DOHH2 (cell line): Measurements from ENCODE around the gene TKT.

Source experiments
- H3F3A ChIP-seq: fragments of 200-600 bp; sonication (generic), shearing (Covaris generic); 2 replicates; pipeline ENCODE4 v1.6.0; 2016; ENCODE audit warnings: antibody characterized with exemption, mild to moderate bottlenecking; ENCODE audit not compliant: control insufficient read depth, insufficient read depth
- H3K27ac ChIP-seq: fragments of 200-600 bp; sonication (generic); 2 replicates; pipeline ENCODE4 v1.5.1; 2014; ENCODE audit warnings: low read depth, mild to moderate bottlenecking, low read length, moderate library complexity
- H3K27me3 ChIP-seq: fragments of 200-600 bp; sonication (generic); 2 replicates; pipeline ENCODE4 v1.6.1; 2014; ENCODE audit warnings: mild to moderate bottlenecking, low read length, mixed read lengths; ENCODE audit not compliant: control insufficient read depth
- H3K36me3 ChIP-seq: fragments of 200-600 bp; sonication (generic); 2 replicates; pipeline ENCODE4 v1.6.1; 2014; ENCODE audit warnings: mild to moderate bottlenecking, low read length, moderate library complexity, mixed read lengths; ENCODE audit not compliant: control insufficient read depth
- H3K4me1 ChIP-seq: fragments of 200-600 bp; sonication (generic); 2 replicates; pipeline ENCODE4 v1.6.1; 2014; ENCODE audit warnings: mild to moderate bottlenecking, low read length, mixed read lengths; ENCODE audit not compliant: control insufficient read depth
- H3K4me2 ChIP-seq: fragments of 200-600 bp; sonication (generic); 2 replicates; pipeline ENCODE4 v1.6.0; 2014; ENCODE audit warnings: mild to moderate bottlenecking, low read length, moderate library complexity
- H3K4me3 ChIP-seq: fragments of 200-600 bp; sonication (generic); 2 replicates; pipeline ENCODE4 v1.5.1; 2014; ENCODE audit warnings: mild to moderate bottlenecking, low read length, mixed read lengths
- H3K79me2 ChIP-seq: fragments of 200-600 bp; sonication (generic); 2 replicates; pipeline ENCODE4 v1.6.1; 2014; ENCODE audit warnings: mild to moderate bottlenecking, low read length, mixed read lengths; ENCODE audit not compliant: control insufficient read depth
- H3K9me2 ChIP-seq: fragments of 200-600 bp; sonication (generic); replicated peaks from 2 replicates; pipeline ENCODE4 v1.6.1; 2014; ENCODE audit warnings: mild to moderate bottlenecking, low read length, mixed read lengths; ENCODE audit not compliant: control insufficient read depth
- H3K9me3 ChIP-seq: fragments of 200-600 bp; sonication (generic); 2 replicates; pipeline ENCODE4 v1.6.1; 2014; ENCODE audit warnings: antibody characterized with exemption, low read length, mixed read lengths; ENCODE audit not compliant: control insufficient read depth, insufficient read depth
- H4K20me1 ChIP-seq: fragments of 200-600 bp; sonication (generic); 2 replicates; pipeline ENCODE4 v1.6.0; 2014; ENCODE audit warnings: low read depth, mild to moderate bottlenecking, antibody characterized with exemption, low read length, moderate library complexity; ENCODE audit not compliant: control insufficient read depth, insufficient read depth
- EZH2phosphoT487 ChIP-seq: fragments of 200-600 bp; sonication (generic); IDR thresholded peaks from 2 replicates; pipeline ENCODE4 v1.6.1; 2017; ENCODE audit warnings: borderline replicate concordance, mild to moderate bottlenecking, antibody characterized with exemption, low read length, moderate library complexity, mixed read lengths
- TF ChIP-seq, protein P1 (sequence below): fragments of 200-600 bp; sonication (generic); IDR thresholded peaks from one replicate; pipeline ENCODE4 v1.5.1; 2014; ENCODE audit warnings: antibody characterized with exemption, mild to moderate bottlenecking, low read depth, low read length; ENCODE audit not compliant: poor library complexity, severe bottlenecking

TKT gene

DNA sequence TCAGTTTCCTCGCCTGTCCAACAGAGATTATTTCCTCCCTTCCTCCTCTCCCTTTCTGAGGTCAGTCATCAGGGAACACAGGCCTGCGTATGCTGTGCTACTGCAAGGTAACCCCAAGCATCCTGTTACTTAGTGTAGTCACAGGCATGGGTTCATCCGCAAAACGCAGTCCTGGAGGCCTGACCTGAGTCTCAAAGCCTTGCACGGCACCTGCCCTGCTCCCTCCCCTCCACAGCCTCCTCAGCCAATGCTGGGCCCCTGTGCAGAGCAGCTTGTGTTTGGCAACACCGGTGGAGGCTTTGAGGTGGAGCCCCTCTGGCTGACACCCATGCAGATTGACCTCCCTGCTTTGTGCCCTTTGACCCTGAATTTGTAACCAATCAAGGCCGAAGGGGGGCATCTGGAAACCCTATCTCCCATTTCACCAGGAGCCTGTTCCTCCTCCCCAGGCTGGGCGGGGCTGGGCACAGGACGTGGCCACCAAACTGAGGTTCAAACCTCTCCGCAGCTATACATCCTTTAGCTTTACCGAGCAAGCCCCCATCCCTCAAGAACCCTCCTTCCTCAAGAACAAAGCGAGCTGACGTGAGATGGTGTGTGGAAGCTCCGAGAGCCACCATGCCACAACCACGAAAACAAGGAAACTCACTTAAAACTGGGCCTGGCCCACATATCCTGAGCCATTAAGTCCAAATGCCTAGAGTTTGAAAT is 21.5 kb downstream of the TKT start:
- no peak overlapping the region for H3K4me3 ChIP-seq
- H3K4me1 ChIP-seq = no peaks in the 10 kb centered on the region
- H3K27me3 ChIP-seq = no peaks in the 10 kb centered on the region
- H3K36me3 ChIP-seq = peaks cover 93% of the 10 kb centered on the region
- no peaks in the 10 kb centered on the region for H3K9me3 ChIP-seq
- H3K4me2 ChIP-seq = no peak overlapping the region
- 0 out of 2 replicates have a peak, but pooled peaks cover 3% of the 10 kb centered on the region for H4K20me1 ChIP-seq
- no peak overlapping the region for H3K27ac ChIP-seq
- no peaks in the 10 kb centered on the region for H3K9me2 ChIP-seq
- H3F3A ChIP-seq = 0 out of 2 replicates have a peak, but pooled peaks cover 12% of the 10 kb centered on the region
- H3K79me2 ChIP-seq = no peaks in the 10 kb centered on the region; the same call in 1 of the 2 replicates
- TF ChIP-seq, protein P1, sequence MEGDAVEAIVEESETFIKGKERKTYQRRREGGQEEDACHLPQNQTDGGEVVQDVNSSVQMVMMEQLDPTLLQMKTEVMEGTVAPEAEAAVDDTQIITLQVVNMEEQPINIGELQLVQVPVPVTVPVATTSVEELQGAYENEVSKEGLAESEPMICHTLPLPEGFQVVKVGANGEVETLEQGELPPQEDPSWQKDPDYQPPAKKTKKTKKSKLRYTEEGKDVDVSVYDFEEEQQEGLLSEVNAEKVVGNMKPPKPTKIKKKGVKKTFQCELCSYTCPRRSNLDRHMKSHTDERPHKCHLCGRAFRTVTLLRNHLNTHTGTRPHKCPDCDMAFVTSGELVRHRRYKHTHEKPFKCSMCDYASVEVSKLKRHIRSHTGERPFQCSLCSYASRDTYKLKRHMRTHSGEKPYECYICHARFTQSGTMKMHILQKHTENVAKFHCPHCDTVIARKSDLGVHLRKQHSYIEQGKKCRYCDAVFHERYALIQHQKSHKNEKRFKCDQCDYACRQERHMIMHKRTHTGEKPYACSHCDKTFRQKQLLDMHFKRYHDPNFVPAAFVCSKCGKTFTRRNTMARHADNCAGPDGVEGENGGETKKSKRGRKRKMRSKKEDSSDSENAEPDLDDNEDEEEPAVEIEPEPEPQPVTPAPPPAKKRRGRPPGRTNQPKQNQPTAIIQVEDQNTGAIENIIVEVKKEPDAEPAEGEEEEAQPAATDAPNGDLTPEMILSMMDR = no peak
- TF ChIP-seq EZH2phosphoT487 = no peak

DNA sequence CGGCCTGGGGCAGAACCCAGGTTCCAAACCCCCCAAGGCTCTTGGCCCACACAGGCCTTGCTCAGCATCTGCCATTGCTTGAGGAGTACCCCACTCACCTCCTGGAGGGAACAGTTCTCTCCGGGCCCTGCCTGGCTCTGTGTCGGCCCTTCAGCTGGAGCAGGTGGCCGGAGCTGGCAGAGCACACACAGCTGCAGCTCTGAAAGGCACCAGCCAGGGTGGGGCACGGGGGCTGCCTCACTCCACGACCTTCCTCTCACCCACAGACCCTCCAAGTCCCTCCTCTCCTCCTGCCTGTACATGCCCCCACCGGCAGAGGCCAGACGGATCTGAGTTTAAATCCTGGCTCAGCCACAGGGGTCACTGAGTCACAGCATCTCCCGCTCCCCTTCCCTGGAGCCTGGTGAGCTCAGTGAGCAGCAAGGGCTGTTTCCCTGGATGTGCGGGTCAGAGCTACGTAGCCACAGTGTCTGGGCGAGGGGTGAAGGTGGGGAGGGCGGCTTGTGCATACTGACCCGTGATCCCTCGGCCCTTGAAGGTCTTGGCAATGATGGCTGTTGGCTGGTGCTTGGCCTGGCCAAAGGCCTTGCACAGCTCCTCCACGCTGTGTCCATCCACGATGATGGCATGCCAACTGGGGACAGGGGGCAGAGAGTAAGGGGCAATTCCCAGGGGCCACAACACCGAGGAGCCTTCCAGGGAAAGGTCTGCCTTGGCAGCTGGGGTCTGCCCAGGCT is 23.0 kb downstream of the TKT start:
- Histone ChIP-seq H3K79me2 (no peaks in the 10 kb centered on the region; the same call in 1 of the 2 replicates), H3K9me2 (no peaks in the 10 kb centered on the region), H3K4me2 (no peak overlapping the region), H3K27me3 (no peaks in the 10 kb centered on the region), H3K27ac (no peak overlapping the region), H3K36me3 (peaks cover 95% of the 10 kb centered on the region), H3F3A (peaks cover 13% of the 10 kb centered on the region; the same call in 1 of the 2 replicates), H3K4me1 (no peaks in the 10 kb centered on the region), H3K4me3 (no peak overlapping the region), H4K20me1 (no peaks in the 10 kb centered on the region), H3K9me3 (no peaks in the 10 kb centered on the region)
- TF ChIP-seq EZH2phosphoT487 = no peak
- TF ChIP-seq, protein P1 = no peak

DNA sequence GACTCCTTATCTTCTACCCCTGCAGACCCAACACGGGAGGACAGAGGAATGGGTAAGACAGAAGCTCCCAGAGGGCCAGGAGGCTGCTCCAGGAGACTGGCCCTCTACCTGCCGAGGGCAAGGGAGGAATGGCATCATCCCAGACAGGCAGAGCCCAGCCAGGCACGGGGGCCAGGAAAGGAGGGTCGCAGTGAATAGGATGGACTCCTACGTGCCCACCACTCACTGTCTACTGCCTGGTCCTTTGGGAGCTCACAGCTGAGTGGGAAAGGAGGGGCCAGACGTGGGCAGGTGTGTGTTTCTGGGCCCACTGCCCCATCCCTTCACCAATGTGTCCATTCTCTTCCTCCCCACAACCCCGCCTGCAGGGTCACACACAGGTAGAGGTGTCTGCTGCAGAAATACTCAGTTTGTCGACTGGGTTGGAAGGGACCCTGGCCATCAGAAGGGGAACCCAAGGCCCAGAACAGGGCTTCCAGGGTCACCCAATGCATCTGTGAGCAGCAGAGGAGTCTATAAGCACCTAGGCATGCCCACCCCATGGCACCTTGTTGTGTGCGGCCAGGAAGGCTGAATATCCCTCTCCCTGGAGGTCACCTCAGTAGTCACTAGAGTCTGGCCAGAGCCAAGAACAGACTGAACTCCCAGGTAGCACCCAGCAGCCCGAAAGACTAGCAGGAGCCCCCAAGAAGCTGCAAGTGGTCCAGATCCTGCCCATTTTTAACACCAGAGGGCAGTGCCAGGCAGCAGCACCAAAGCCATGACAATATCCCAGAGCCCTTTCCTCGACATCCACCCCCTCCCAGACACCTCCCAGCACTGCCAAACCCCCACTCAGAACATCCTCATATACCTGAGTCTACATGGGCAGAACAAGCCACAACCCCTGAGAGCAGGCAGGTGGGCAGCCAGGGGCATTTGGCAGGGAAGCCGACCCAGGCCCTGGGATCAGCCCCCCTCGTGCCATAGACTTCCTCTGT is 24.0 kb downstream of the TKT start:
- Histone ChIP-seq H3K79me2 (no peaks in the 10 kb centered on the region; the same call in 1 of the 2 replicates), H3F3A (peaks cover 16% of the 10 kb centered on the region; the same call in 1 of the 2 replicates), H4K20me1 (no peaks in the 10 kb centered on the region), H3K4me2 (no peak overlapping the region), H3K36me3 (peaks cover 99% of the 10 kb centered on the region), H3K27me3 (no peaks in the 10 kb centered on the region), H3K4me3 (no peak overlapping the region), H3K27ac (no peak overlapping the region), H3K9me2 (no peaks in the 10 kb centered on the region), H3K4me1 (no peaks in the 10 kb centered on the region), H3K9me3 (no peaks in the 10 kb centered on the region)
- TF ChIP-seq, protein P1 = peak; percentile 23
- TF ChIP-seq EZH2phosphoT487 = no peak
